HepG2 (cell line): ENCODE results near the gene LYPD6. TPM values are rescaled to one million over a fixed set of nuclear protein-coding genes. Genes with fewer than 3 reads are reported as not detected.

ENCODE experiments used
- ATAC-seq: fragments of 200-7000 bp; cut with Tn5 transposase; 3 replicates; pipeline ENCODE4 v1.9.1; 2020; ENCODE audit warnings: mild to moderate bottlenecking, moderate library complexity
- BruUV-seq: library from RNA; stranded (reverse); fragments of 400-500 nt; replicated peaks from 2 replicates; lab custom pipeline; 2021; lab: Mats Ljungman, UMichigan
- CTCF ChIA-PET: fragments of 300-600 bp; formaldehyde crosslinking; extraction: SDS; loops from one replicate; lab custom pipeline; 2021; ENCODE audit warnings: low total read pairs, inconsistent platforms, low intra/inter-chr PET ratio; lab: Yijun Ruan, JAX
- POLR2A ChIA-PET: fragments of 350-600 bp; sonication (Branson Sonifier 250); formaldehyde crosslinking; loops from one replicate; lab custom pipeline; 2020; ENCODE audit warnings: antibody characterized with exemption, inconsistent platforms; lab: Yijun Ruan, JAX
- DNase-seq: peaks from one replicate; pipeline ENCODE4 v3.0.0-alpha.2; 2015; ENCODE audit warnings: low spot score
- FAIRE-seq: peaks from 3 replicates; lab custom pipeline; 2011; peaks lifted over from hg19 to GRCh38; lab: Jason Lieb, UNC
- H2AFZ ChIP-seq: one replicate; pipeline ENCODE4 v1.6.1; 2011; ENCODE audit warnings: low read length, inconsistent platforms
- H3K27ac ChIP-seq: fragments of 300-600 bp; 3 replicates; pipeline ENCODE4 v1.8.0; 2011; ENCODE audit warnings: mixed run types, mild to moderate bottlenecking, mixed read lengths, low read length, inconsistent platforms; ENCODE audit not compliant: insufficient read depth; ENCODE audit errors: extremely low read length
- H3K27me3 ChIP-seq, 2 experiments: fragments of 200-600 bp in 1 of 2; 2 replicates in 1 of 2; 3 replicates in 1 of 2; pipeline versions ENCODE4 v1.6.0 to v1.8.0; 2011; ENCODE audit warnings: low read length in 2 of 2, mild to moderate bottlenecking in 2 of 2, moderate library complexity in 2 of 2, inconsistent platforms in 1 of 2; ENCODE audit not compliant: insufficient read depth in 2 of 2, control insufficient read depth in 1 of 2
- H3K36me3 ChIP-seq, 2 experiments: fragments of 200-600 bp in 1 of 2; replicated peaks in 1 of 2; 2 replicates in 1 of 2; 3 replicates in 1 of 2; pipeline versions ENCODE4 v1.5.1 to v1.8.0; 2011; ENCODE audit warnings: low read length in 2 of 2, inconsistent platforms in 1 of 2; ENCODE audit not compliant: insufficient read depth in 2 of 2, control insufficient read depth in 1 of 2
- H3K4me1 ChIP-seq: 2 replicates; pipeline ENCODE4 v1.5.1; 2012; ENCODE audit warnings: low read length, inconsistent platforms; ENCODE audit not compliant: insufficient read depth
- H3K4me2 ChIP-seq: 2 replicates; pipeline ENCODE4 v1.6.0; 2011; ENCODE audit warnings: low read depth, low read length, inconsistent platforms
- H3K4me3 ChIP-seq, 3 experiments: fragments of 200-600 bp in 1 of 3; sonication (generic), shearing (Covaris generic) in 1 of 3; replicated peaks in 1 of 3; 2 replicates each; pipeline ENCODE4 v1.5.1; 2011 to 2016; ENCODE audit warnings: low read length in 3 of 3, inconsistent platforms in 2 of 3, low read depth in 2 of 3, mild to moderate bottlenecking in 2 of 3, control low read depth in 1 of 3, mixed read lengths in 1 of 3; ENCODE audit not compliant: insufficient read depth in 1 of 3
- H3K79me2 ChIP-seq: one replicate; pipeline ENCODE4 v1.6.1; 2011; ENCODE audit warnings: low read length, inconsistent platforms; ENCODE audit not compliant: insufficient read depth
- H3K9ac ChIP-seq: 2 replicates; pipeline ENCODE4 v1.6.0; 2011; ENCODE audit warnings: mild to moderate bottlenecking, low read depth, low read length, inconsistent platforms; ENCODE audit not compliant: insufficient read depth
- H3K9me3 ChIP-seq: 2 replicates; pipeline ENCODE4 v1.5.1; 2012; ENCODE audit warnings: mild to moderate bottlenecking, low read length
- H4K20me1 ChIP-seq: 2 replicates; pipeline ENCODE4 v1.6.0; 2011; ENCODE audit warnings: inconsistent platforms, mild to moderate bottlenecking, low read length, moderate library complexity; ENCODE audit not compliant: insufficient read depth
- GABPA ChIP-seq, 2 experiments: IDR thresholded peaks; 2 replicates each; pipeline ENCODE4 v1.6.1; 2011 to 2016; ENCODE audit warnings: low read depth in 2 of 2, low read length in 1 of 2, missing biosample characterization in 1 of 2, missing genetic modification characterization in 1 of 2
- KDM6A ChIP-seq: IDR thresholded peaks from 2 replicates; pipeline ENCODE4 v1.6.1; 2016; ENCODE audit warnings: low read depth
- NRL ChIP-seq: sonication (generic); formaldehyde crosslinking; IDR thresholded peaks from 2 replicates; pipeline ENCODE4 v1.5.0; 2020; ENCODE audit warnings: missing genetic modification reagents, mild to moderate bottlenecking, moderate library complexity, borderline replicate concordance
- REXO4 ChIP-seq: sonication (generic); formaldehyde crosslinking; IDR thresholded peaks from 2 replicates; pipeline ENCODE4 v1.8.0; 2022; ENCODE audit warnings: missing genetic modification reagents, mild to moderate bottlenecking, borderline replicate concordance
- SALL2 ChIP-seq: sonication (generic); formaldehyde crosslinking; IDR thresholded peaks from 2 replicates; pipeline ENCODE4 v1.8.1; 2023; ENCODE audit warnings: mild to moderate bottlenecking, missing genetic modification reagents, inconsistent platforms
- SMC3 ChIP-seq: IDR thresholded peaks from 2 replicates; pipeline ENCODE4 v1.6.1; 2011; ENCODE audit warnings: low read length, improper control_type of control experiment
- SPEN ChIP-seq: sonication (generic); formaldehyde crosslinking; IDR thresholded peaks from 2 replicates; pipeline ENCODE4 v1.5.1; 2020; ENCODE audit warnings: low read depth, mild to moderate bottlenecking, missing genetic modification reagents
- SYNCRIP ChIP-seq: fragments of 200-400 bp; formaldehyde crosslinking; IDR thresholded peaks from 2 replicates; pipeline ENCODE4 v1.6.1; 2018; ENCODE audit warnings: mild to moderate bottlenecking, low read depth, low read length; ENCODE audit not compliant: insufficient read depth
- ZNF10 ChIP-seq: sonication (generic); formaldehyde crosslinking; IDR thresholded peaks from 2 replicates; pipeline ENCODE4 v1.4.0; 2020; ENCODE audit warnings: mild to moderate bottlenecking, low read depth, missing genetic modification reagents, borderline replicate concordance
- ZNF317 ChIP-seq: sonication (generic); formaldehyde crosslinking; IDR thresholded peaks from 2 replicates; pipeline ENCODE4 v1.5.0; 2020; ENCODE audit warnings: mild to moderate bottlenecking, missing genetic modification reagents
- ZNF329 ChIP-seq: sonication (generic); formaldehyde crosslinking; IDR thresholded peaks from 2 replicates; pipeline ENCODE4 v1.9.0; 2021; ENCODE audit warnings: low read depth, mild to moderate bottlenecking, missing genetic modification reagents
- ZNF432 ChIP-seq: sonication (generic); formaldehyde crosslinking; IDR thresholded peaks from 2 replicates; pipeline ENCODE4 v1.5.0; 2020; ENCODE audit warnings: missing genetic modification reagents, mild to moderate bottlenecking, borderline replicate concordance
- ZNF484 ChIP-seq: sonication (generic); formaldehyde crosslinking; IDR thresholded peaks from 2 replicates; pipeline ENCODE4 v1.5.1; 2020; ENCODE audit warnings: mild to moderate bottlenecking, low read depth, missing genetic modification reagents, borderline replicate concordance
- ZNF574 ChIP-seq: sonication (generic); formaldehyde crosslinking; IDR thresholded peaks from 2 replicates; pipeline ENCODE4 v1.4.0; 2020; ENCODE audit warnings: missing genetic modification reagents
- WGBS: methylation state at CpG from one replicate; pipeline ENCODE4 v1.1.6; 2017; ENCODE audit warnings: low lambda C conversion rate; 5-methylcytosine and 5-hydroxymethylcytosine counted together
- in situ Hi-C: cut with HindIII; loops from 2 replicates; pipeline ENCODE4 v1.10.0; 2017; ENCODE audit warnings: low pct_unique_long_range_greater_than_20kb; ENCODE audit not compliant: extremely low pct_ligation_motif_present
- intact Hi-C: fragments of 100-400 bp; cut with micrococcal nuclease; formaldehyde crosslinking; loops from one replicate; pipeline ENCODE4 v1.10.0; 2022; ENCODE audit not compliant: unreplicated experiment
- polyA plus RNA-seq, 8 experiments: library from polyadenylated mRNA; depleted of rRNA in 3 of 8; stranded (reverse) in 7 of 8; unstranded in 1 of 8; fragments of >200 nt; fragmentation: Illumina TruSeq in 4 of 8; extraction: Trizol in 4 of 8; gene quantifications; 2 replicates each; pipeline versions ENCODE4 v1.2.1 to v1.2.3, GENCODE V29; 2011 to 2016; ENCODE audit warnings: low read depth in 4 of 8, missing spikeins in 1 of 8, mixed read lengths in 1 of 8; ENCODE audit not compliant: insufficient read depth in 1 of 8
- total RNA-seq, 5 experiments: library from RNA; depleted of rRNA; stranded (reverse); fragments of >200 nt; fragmentation: Illumina TruSeq; extraction: Trizol; gene quantifications; 2 replicates each; pipeline ENCODE4 v1.2.3, GENCODE V29; 2016; ENCODE audit warnings: low read depth in 1 of 5
- TF ChIP-seq, protein P1 (sequence below), 2 experiments: sonication (generic) in 1 of 2; formaldehyde crosslinking in 1 of 2; IDR thresholded peaks; 2 replicates each; pipeline versions ENCODE4 v1.5.1 to v1.6.1; 2011 to 2020; ENCODE audit warnings: borderline replicate concordance in 1 of 2, low read depth in 1 of 2, low read length in 1 of 2, mild to moderate bottlenecking in 1 of 2, missing genetic modification reagents in 1 of 2, moderate library complexity in 1 of 2

Gene LYPD6
- total and polyA plus RNA-seq, 2 of the 13 experiments (the other 11 are each of a cell fraction or from before 2014, with no cell fraction given) = 0.01 to 0.07 TPM

DNA sequence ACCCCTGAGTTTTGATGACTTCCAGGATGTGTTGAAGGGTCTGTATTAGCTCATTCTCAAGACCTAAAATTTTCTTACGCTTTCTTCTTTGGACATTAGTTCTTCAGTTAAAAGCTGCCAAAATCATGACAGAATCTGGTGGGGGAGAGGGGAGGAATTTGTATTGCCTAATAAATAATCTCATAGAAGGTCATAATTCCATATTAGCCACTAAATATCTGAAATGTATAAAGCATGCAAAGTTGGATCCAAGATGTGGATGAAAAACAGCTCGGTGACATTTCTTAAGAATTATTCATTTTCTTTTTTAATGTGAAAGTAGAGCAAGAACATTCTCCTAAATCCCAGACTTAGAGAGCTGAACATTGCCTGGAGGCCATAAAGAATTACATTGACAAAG, 137.0 kb downstream of the LYPD6 start (continued):
- TF ChIP-seq, protein P1, sequence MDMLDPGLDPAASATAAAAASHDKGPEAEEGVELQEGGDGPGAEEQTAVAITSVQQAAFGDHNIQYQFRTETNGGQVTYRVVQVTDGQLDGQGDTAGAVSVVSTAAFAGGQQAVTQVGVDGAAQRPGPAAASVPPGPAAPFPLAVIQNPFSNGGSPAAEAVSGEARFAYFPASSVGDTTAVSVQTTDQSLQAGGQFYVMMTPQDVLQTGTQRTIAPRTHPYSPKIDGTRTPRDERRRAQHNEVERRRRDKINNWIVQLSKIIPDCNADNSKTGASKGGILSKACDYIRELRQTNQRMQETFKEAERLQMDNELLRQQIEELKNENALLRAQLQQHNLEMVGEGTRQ (IDR thresholded peaks at IDR 0.05; ENCODE audit: low read depth, low read length) = no peak
- TF ChIP-seq, protein P1 (CRISPR knock-in tag; IDR thresholded peaks at IDR 0.05; ENCODE audit: borderline replicate concordance) = no peak
- TF ChIP-seq SYNCRIP (no peak), ZNF574 (CRISPR knock-in tag) (no peak), ZNF10 (CRISPR knock-in tag) (no peak), ZNF484 (CRISPR knock-in tag) (no peak)

DNA sequence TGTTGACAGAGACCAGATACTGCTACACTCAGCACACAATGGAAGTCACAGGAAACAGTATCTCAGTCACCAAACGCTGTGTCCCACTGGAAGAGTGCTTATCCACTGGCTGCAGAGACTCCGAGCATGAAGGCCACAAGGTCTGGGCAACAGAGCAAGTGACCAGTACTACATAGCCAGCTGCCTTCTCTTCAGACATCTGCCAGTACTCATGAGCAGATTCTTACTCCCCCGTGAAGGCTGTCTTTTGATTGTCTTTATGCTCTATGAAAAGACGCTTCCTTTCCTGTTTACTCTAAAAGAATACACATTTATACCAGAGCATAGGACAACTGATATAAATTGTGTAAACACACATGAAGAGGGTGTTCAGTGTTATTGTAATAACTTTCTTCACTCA, 138.2 kb downstream of the LYPD6 start:
- no peaks in the 10 kb centered on the region for H3K9me3 ChIP-seq
- no peaks in the 10 kb centered on the region for H3K27me3 ChIP-seq
- H4K20me1 ChIP-seq = no peaks in the 10 kb centered on the region
- H3K79me2 ChIP-seq = no peaks in the 10 kb centered on the region
- H2AFZ ChIP-seq = no peak overlapping the region
- ATAC-seq (no peak), DNase-seq (no peak), FAIRE-seq (no peak)
- ChIA-PET CTCF (no interaction called here), POLR2A (no interaction called here)
- H3K36me3 ChIP-seq = no peaks in the 10 kb centered on the region
- H3K4me1 ChIP-seq = no peaks in the 10 kb centered on the region
- no peak overlapping the region for H3K9ac ChIP-seq
- in situ Hi-C loops (no loop called here), intact Hi-C loops (no loop called here)
- 53% methylated on average over 4 of the region's 4 CpGs for WGBS
- no peak overlapping the region for H3K27ac ChIP-seq
- no TSS peak for BruUV-seq
- H3K4me3 ChIP-seq = no peak overlapping the region
- H3K4me2 ChIP-seq = no peak overlapping the region
- TF ChIP-seq SMC3 = no peak
- TF ChIP-seq ZNF329 = no peak
- no peak for TF ChIP-seq SALL2
- TF ChIP-seq GABPA (IDR thresholded peaks at IDR 0.05; ENCODE audit: low read depth, low read length) = no peak
- TF ChIP-seq GABPA (CRISPR knock-in tag; IDR thresholded peaks at IDR 0.05; ENCODE audit: low read depth) = no peak
- TF ChIP-seq NRL = no peak
- no peak for TF ChIP-seq ZNF432
- TF ChIP-seq SPEN (CRISPR knock-in tag) = no peak
- no peak for TF ChIP-seq ZNF317 (CRISPR knock-in tag)
- no peak for TF ChIP-seq REXO4 (CRISPR knock-in tag)
- no peak for TF ChIP-seq KDM6A (CRISPR knock-in tag)
